PC-3 (cell line): ENCODE measurements around the gene ADAD2. TPM values are rescaled to one million over a fixed set of nuclear protein-coding genes. Genes with fewer than 3 reads are reported as not detected.

Experiments
- ATAC-seq: fragments of 200-7000 bp; cut with Tn5 transposase; 2 replicates; pipeline ENCODE4 v1.9.1; 2020; ENCODE audit warnings: mild to moderate bottlenecking, moderate library complexity
- Bru-seq: library from RNA; stranded (reverse); fragments of 400-500 nt; gene quantifications from one replicate; lab custom pipeline; 2021; lab: Mats Ljungman, UMichigan
- BruChase-seq, 2 experiments: library from RNA; stranded (reverse); fragments of 400-500 nt; gene quantifications; one replicate each; lab custom pipeline; 2021; lab: Mats Ljungman, UMichigan
- BruUV-seq: library from RNA; stranded (reverse); fragments of 400-500 nt; replicated peaks from 2 replicates; lab custom pipeline; 2021; lab: Mats Ljungman, UMichigan
- CTCF ChIA-PET: fragments of 300-600 bp; sonication (Branson Sonifier 250); formaldehyde crosslinking; loops from one replicate; lab custom pipeline; 2022; ENCODE audit warnings: antibody characterized with exemption; lab: Charles Lee
- POLR2A ChIA-PET: fragments of 300-600 bp; sonication (Branson Sonifier 250); formaldehyde crosslinking; loops from one replicate; lab custom pipeline; 2022; ENCODE audit warnings: antibody characterized with exemption; ENCODE audit not compliant: unreplicated experiment; lab: Charles Lee
- DNase-seq: peaks from one replicate; pipeline ENCODE4 v3.0.0-alpha.2; 2015
- H2AFZ ChIP-seq: fragments of 300-600 bp; sonication (generic); 2 replicates; pipeline ENCODE4 v1.6.0; 2016; ENCODE audit warnings: antibody characterized with exemption, low read length
- H3F3A ChIP-seq: fragments of 300-600 bp; sonication (generic); one replicate; pipeline ENCODE4 v1.6.0; 2017; ENCODE audit warnings: antibody characterized with exemption, low read length, control low read depth, mild to moderate bottlenecking; ENCODE audit not compliant: unreplicated experiment
- H3K27ac ChIP-seq: fragments of 300-600 bp; sonication (generic); 2 replicates; pipeline ENCODE4 v1.5.1; 2016; ENCODE audit warnings: mild to moderate bottlenecking, low read length
- H3K27me3 ChIP-seq: fragments of 300-600 bp; sonication (generic); 2 replicates; pipeline ENCODE4 v1.6.1; 2016; ENCODE audit warnings: low read length, mixed read lengths
- H3K36me3 ChIP-seq: fragments of 300-600 bp; sonication (generic); 2 replicates; pipeline ENCODE4 v1.6.1; 2016; ENCODE audit warnings: low read depth, mixed run types, low read length, mixed read lengths
- H3K4me1 ChIP-seq: fragments of 300-600 bp; sonication (generic); 2 replicates; pipeline ENCODE4 v1.5.1; 2016; ENCODE audit warnings: low read length; ENCODE audit not compliant: insufficient read depth
- H3K4me2 ChIP-seq: fragments of 300-600 bp; sonication (generic); 2 replicates; pipeline ENCODE4 v1.6.0; 2016; ENCODE audit warnings: low read length
- H3K4me3 ChIP-seq: fragments of 300-600 bp; sonication (generic); 2 replicates; pipeline ENCODE4 v1.5.1; 2016; ENCODE audit warnings: mild to moderate bottlenecking, low read length, mixed read lengths
- H3K79me2 ChIP-seq: fragments of 300-600 bp; sonication (generic); 2 replicates; pipeline ENCODE4 v1.6.1; 2017; ENCODE audit warnings: low read length, mixed read lengths
- H3K9ac ChIP-seq: fragments of 300-600 bp; sonication (generic); 2 replicates; pipeline ENCODE4 v1.6.0; 2016; ENCODE audit warnings: mild to moderate bottlenecking, low read length
- H3K9me2 ChIP-seq: fragments of 300-600 bp; sonication (generic); replicated peaks from 2 replicates; pipeline ENCODE4 v1.6.1; 2016; ENCODE audit warnings: mixed run types, low read length, mixed read lengths
- H3K9me3 ChIP-seq: fragments of 300-600 bp; sonication (generic); 2 replicates; pipeline ENCODE4 v1.6.1; 2016; ENCODE audit warnings: low read length, mixed read lengths
- H4K20me1 ChIP-seq: fragments of 300-600 bp; sonication (generic); 2 replicates; pipeline ENCODE4 v1.6.1; 2016; ENCODE audit warnings: low read length, mixed read lengths
- EZH2 ChIP-seq: fragments of 300-600 bp; sonication (generic); IDR thresholded peaks from one replicate; pipeline ENCODE4 v1.6.1; 2017; ENCODE audit warnings: antibody characterized with exemption, mild to moderate bottlenecking, low read length; ENCODE audit not compliant: unreplicated experiment
- EZH2phosphoT487 ChIP-seq: fragments of 300-600 bp; sonication (generic); IDR thresholded peaks from 2 replicates; pipeline ENCODE4 v1.6.1; 2018; ENCODE audit warnings: mild to moderate bottlenecking, antibody characterized with exemption, low read length, borderline replicate concordance
- intact Hi-C: fragments of 100-400 bp; cut with micrococcal nuclease; formaldehyde crosslinking; loops from 2 replicates; pipeline ENCODE4 v1.9.0; 2023
- long read RNA-seq: library from polyadenylated mRNA; unstranded; transcript quantifications from one replicate; pipeline ENCODE4 v2.0.0, GENCODE V29; 2021; ENCODE audit not compliant: unreplicated experiment
- total RNA-seq: library from RNA; depleted of rRNA; stranded (reverse); fragments of >200 nt; gene quantifications from 2 replicates; pipeline ENCODE4 v1.2.3, GENCODE V29; 2014; rRNA removed
- TF ChIP-seq, protein P1 (sequence below): fragments of 300-600 bp; sonication (generic); conservative IDR thresholded peaks from 2 replicates; pipeline ENCODE4 v1.5.1; 2017; ENCODE audit warnings: antibody characterized with exemption, low read depth, mild to moderate bottlenecking, low read length

ADAD2 gene
- total RNA-seq (not detected in 2 replicates), Bru-seq, nascent RNA (not detected), BruChase-seq, experiment 1, labeled RNA remaining after a 6-hour chase (not detected), BruChase-seq, experiment 2, labeled RNA remaining after a 2-hour chase (not detected)
- long read RNA-seq: 0 reads

DNA sequence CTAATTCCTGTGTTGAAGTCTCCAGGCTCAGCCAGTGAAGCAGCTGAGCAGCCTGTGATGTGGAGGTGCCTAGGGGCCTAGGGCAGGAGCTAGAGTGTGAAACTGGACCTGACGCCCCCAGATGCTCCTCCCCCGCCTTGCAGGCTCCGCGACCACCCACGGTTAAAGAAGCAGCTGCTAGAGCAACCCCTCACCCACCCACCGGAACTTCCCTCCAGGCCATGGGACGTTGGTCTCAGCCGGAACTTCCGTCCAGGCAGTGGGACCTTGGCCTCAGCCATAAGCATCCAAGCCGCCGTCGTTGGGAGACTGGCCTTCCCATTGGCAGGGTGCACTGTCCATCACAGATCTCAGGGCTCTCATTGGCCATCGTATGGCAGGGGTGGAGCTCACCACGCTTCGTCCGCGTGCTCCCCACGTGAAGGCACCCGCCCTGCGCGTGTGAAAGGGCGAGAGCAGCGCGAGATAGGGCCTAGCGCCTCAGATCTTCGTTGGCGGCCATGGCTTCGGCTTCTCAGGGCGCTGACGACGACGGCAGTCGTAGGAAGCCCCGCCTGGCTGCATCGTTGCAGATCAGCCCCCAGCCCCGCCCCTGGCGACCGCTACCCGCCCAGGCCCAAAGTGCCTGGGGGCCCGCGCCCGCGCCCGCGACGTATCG lies at the start of gene ADAD2:
Gene ADAD2 (plus strand): TSS at position 427 of the 658 bp plus-strand sequence. CDS start 74 bp downstream, at position 501.
- Histone ChIP-seq H3K9me2 (no peaks in the 10 kb centered on the region), H3K4me2 (no peak within 1 kb of the TSS), H2AFZ (no peak within 1 kb of the TSS), H3K27ac (no peak within 1 kb of the TSS), H4K20me1 (no peaks in the 10 kb centered on the region), H3K9me3 (no peaks in the 10 kb centered on the region), H3K4me3 (no peak within 1 kb of the TSS), H3K79me2 (peaks cover 9% of the 10 kb centered on the region), H3K27me3 (no peaks in the 10 kb centered on the region), H3K9ac (no peak within 1 kb of the TSS), H3K36me3 (no peaks in the 10 kb centered on the region), H3K4me1 (no peaks in the 10 kb centered on the region), H3F3A (no peaks in the 10 kb centered on the region)
- DNase-seq (no peak), ATAC-seq (no peak)
- intact Hi-C loops: no loop called here
- no peak for TF ChIP-seq EZH2phosphoT487
- TF ChIP-seq, protein P1, sequence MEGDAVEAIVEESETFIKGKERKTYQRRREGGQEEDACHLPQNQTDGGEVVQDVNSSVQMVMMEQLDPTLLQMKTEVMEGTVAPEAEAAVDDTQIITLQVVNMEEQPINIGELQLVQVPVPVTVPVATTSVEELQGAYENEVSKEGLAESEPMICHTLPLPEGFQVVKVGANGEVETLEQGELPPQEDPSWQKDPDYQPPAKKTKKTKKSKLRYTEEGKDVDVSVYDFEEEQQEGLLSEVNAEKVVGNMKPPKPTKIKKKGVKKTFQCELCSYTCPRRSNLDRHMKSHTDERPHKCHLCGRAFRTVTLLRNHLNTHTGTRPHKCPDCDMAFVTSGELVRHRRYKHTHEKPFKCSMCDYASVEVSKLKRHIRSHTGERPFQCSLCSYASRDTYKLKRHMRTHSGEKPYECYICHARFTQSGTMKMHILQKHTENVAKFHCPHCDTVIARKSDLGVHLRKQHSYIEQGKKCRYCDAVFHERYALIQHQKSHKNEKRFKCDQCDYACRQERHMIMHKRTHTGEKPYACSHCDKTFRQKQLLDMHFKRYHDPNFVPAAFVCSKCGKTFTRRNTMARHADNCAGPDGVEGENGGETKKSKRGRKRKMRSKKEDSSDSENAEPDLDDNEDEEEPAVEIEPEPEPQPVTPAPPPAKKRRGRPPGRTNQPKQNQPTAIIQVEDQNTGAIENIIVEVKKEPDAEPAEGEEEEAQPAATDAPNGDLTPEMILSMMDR: no peak
- TF ChIP-seq EZH2: no peak
- POLR2A ChIA-PET: no interaction called here
- no TSS peak for BruUV-seq
- CTCF ChIA-PET: no interaction called here

DNA sequence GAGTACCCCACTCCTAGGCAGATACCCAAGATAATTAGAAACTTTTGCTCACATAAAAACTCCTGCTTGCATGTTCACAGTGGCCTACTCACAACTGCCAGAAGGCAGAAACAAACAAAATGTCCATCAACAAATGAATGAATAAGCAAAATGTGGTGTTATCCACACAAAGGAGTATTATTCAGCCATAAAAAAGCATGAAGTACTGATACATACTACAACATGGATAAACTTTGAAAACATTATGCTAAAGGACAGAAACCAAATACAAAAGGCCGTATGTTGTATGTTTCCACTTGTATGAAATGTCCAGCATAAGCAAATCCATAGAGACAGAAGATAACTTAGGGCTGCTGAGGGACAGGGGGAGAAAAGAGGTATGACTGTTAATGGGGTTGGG lies 47.9 kb upstream of the ADAD2 start:
- Histone ChIP-seq H3K9ac (no peak overlapping the region), H3K4me2 (no peak overlapping the region; the same call in 1 of the 2 replicates), H2AFZ (no peak overlapping the region), H3K9me3 (no peaks in the 10 kb centered on the region), H3K27ac (no peak overlapping the region), H3K79me2 (peaks cover 21% of the 10 kb centered on the region), H3K4me1 (peaks cover 8% of the 10 kb centered on the region), H3F3A (no peaks in the 10 kb centered on the region), H3K36me3 (no peaks in the 10 kb centered on the region), H3K27me3 (no peaks in the 10 kb centered on the region), H3K4me3 (no peak overlapping the region), H4K20me1 (no peaks in the 10 kb centered on the region), H3K9me2 (no peaks in the 10 kb centered on the region)
- ChIA-PET CTCF (no interaction called here), POLR2A (no interaction called here)
- DNase-seq: no peak
- TF ChIP-seq EZH2phosphoT487: no peak
- TF ChIP-seq EZH2: no peak
- TF ChIP-seq, protein P1: no peak
- ATAC-seq: no peak
- BruUV-seq: no TSS peak
- intact Hi-C loops: no loop called here

DNA sequence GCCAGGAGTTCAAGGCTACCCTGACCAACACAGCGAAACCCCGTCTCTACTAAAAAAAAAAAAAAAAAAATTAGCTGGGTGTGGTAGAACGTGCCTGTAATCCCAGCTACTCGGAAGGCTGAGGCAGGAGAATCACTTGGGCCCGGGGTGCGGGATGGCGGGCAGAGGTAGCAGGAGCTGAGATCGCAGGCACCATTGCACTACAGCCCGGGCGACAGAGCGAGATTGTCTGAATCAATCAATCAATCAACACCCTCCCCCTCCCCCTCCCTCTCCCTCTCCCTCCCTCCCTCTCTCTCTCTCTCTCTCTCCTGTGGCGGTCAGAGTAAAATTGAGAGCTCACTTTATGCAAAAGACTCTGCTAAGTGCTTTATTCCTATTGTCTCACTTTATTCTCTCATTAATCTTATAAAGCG lies 47.2 kb upstream of the ADAD2 start:
- H4K20me1 ChIP-seq: no peaks in the 10 kb centered on the region
- TF ChIP-seq EZH2phosphoT487 (no peak), EZH2 (no peak)
- TF ChIP-seq, protein P1: no peak
- DNase-seq (no peak), ATAC-seq (no peak)
- no peaks in the 10 kb centered on the region for H3F3A ChIP-seq
- ChIA-PET CTCF (no interaction called here), POLR2A (no interaction called here)
- H3K27ac ChIP-seq: no peak overlapping the region
- H3K9me3 ChIP-seq: no peaks in the 10 kb centered on the region
- no peaks in the 10 kb centered on the region for H3K36me3 ChIP-seq
- peak overlapping the region; percentile 77; the same call in 1 of the 2 replicates for H3K9ac ChIP-seq
- peaks cover 4% of the 10 kb centered on the region for H3K4me1 ChIP-seq
- peak overlapping the region; percentile 97 for H3K4me3 ChIP-seq
- intact Hi-C loops: no loop called here
- H3K79me2 ChIP-seq: peaks cover 19% of the 10 kb centered on the region
- no TSS peak for BruUV-seq
- no peaks in the 10 kb centered on the region for H3K27me3 ChIP-seq
- peak overlapping the region; percentile 86 for H3K4me2 ChIP-seq
- no peaks in the 10 kb centered on the region for H3K9me2 ChIP-seq
- H2AFZ ChIP-seq: peak overlapping the region; percentile 91; the same call in 1 of the 2 replicates
